Stimulated activated CD4-positive, alpha-beta T cell treated with anti-CD3 and anti-CD28 coated beads, Interleukin-12 subunit alpha, Interleukin-12 subunit beta, amount 100 ng/mL, for 4 hours (primary cell): ENCODE results near the gene MCF2L.

Experiments used
- DNase-seq: peaks from one replicate; pipeline ENCODE4 v3.0.0-alpha.2; 2020

The MCF2L gene

GRCh38 chr13:112982281-112983041 is 13.4 kb downstream of the MCF2L start:
- DNase-seq = no peak

DNA sequence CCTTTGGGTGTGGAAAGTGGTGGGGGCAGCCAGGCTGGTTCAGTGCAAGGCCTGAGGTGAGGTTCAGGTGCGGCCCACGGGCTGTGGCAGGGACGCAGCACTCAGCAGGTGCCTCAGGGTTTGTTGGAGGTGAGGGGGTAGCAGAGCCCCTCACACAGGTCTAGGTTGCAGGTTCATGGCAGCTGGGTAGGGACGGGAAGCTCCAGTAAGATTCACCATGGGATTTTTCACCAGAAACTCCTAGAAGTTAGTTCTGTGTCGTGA is 14.0 kb downstream of the MCF2L start:
- DNase-seq = no peak

DNA sequence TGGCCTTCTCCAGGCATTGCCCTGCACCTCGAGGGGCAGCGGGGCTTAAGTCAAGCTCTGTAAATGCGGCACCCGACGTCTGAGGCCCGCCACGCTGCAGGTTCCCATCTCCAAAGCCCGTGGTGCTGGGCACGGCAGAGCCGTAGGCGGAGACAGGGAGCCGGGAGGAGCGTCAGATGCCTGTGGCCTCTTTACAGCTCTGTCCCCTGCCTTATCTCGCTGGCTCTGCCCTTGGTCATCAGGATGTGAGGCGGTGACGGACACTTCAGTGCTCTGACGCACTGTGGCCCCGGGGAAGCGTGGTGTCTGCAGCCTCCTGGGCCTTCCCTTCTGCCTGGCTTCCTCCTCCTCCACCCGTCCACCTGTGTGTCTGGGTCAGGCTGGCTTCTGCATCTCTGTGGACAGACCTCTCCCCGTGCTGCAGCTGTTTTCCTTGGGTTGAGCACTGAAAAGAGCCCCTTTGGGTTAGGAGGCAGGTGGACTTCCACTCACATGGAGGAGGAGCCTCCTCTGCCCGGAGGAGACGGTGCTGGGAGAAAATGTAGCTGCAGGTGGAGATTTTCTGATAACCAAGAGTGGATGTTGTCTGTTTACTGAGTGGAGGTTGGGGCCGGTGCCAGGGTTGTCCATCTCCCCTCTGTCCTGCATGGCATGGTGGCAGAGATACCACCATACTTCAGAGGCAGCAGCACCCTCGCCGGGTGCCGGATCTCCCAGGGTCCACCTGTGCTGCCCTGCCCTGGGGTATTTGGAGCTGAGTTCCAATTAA is 14.6 kb downstream of the MCF2L start:
- DNase-seq = no peak

DNA sequence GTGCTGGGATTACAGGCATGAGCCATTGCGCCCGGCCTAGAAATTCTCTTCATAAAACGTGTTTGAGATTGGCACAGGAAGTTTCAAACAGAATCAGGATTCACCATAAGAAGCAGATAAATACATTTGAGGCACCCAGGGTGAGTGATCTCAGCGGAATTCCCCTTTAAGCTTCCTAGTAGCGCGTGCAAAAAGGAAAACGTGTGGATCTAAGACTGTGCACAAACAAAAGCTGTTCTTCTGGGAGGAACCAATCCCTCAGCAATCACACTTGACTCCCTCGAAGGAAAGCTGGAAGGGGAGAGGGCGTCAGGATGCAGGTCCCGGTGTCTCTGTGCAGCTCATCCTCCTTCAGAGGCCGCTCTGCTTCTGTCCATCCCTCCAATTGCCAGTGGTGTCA is 15.5 kb downstream of the MCF2L start:
- DNase-seq = no peak

DNA sequence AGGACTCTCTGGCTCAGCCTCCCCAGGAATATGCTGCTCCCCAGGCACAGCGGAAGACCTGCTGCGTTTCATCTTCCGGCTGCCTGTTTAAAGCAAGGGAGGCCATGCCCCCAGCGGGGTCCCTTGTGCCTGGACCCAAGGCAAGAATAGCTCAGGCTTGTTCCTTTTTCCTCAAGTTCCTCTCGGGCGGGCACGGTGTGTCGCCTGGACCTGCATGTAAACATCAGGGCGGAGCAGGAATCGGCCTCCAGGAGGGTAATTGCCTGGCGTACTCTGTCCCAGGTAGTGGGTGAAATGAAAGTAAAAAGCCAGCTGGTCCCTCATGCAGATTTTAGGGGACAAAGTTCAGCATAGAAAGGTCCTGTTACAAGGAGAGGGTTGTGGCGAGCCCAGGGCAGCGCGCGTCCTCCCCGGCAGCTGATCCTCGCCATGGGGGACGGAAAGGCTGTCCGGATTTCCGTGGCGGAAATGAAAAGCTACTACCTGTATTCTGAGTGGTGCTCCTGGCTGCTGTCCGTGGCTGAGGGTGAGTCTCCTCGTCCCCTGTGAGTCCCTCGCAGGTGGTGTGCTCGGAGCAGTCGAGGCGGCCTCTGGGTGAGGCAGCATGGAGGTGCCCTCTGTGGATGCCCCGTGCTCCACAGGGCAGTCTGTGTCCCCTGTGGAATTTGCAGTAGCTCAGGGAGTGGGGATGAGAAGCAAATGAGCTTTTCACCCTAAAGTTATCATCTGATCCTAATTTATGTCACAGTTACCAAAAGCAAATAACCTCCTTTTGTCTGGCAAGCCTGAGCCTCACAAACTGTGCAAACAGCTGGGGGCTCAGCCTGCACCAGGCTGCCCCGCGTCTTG is 16.2 kb downstream of the MCF2L start:
- DNase-seq = no peak

DNA sequence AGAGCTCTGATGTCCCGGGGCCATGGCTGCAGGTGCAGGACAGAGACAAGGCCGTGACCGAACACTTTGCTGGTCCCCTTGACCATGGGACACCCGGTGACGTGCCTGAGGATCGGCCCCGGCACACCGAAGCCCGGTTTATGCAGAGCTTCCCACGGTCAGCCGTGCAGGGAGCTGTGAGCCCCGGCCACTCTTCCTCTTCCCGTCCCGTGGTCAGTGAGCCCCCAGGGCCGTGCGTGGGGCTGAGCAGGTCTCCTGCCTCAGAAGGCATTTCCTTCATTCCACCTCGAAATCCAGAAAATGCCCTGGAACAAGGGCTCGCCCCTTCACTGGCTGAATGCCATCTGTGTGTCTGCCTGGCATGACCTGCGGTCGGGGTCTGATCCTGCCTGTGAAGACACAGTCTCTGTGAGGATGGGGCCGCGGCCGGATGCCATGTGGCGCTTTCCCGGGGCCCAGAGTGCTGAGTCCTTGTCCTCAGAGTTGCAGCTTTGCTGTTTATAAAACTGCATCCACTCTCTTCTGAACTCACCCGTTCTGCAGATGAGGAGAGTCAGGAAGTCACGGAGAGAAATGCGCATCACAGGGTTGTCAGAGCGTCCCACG is 16.9 kb downstream of the MCF2L start:
- no peak for DNase-seq

- no peak for DNase-seq
Observed at GRCh38 chr13:112986470-112986869, 17.5 kb downstream of the MCF2L start.

DNA sequence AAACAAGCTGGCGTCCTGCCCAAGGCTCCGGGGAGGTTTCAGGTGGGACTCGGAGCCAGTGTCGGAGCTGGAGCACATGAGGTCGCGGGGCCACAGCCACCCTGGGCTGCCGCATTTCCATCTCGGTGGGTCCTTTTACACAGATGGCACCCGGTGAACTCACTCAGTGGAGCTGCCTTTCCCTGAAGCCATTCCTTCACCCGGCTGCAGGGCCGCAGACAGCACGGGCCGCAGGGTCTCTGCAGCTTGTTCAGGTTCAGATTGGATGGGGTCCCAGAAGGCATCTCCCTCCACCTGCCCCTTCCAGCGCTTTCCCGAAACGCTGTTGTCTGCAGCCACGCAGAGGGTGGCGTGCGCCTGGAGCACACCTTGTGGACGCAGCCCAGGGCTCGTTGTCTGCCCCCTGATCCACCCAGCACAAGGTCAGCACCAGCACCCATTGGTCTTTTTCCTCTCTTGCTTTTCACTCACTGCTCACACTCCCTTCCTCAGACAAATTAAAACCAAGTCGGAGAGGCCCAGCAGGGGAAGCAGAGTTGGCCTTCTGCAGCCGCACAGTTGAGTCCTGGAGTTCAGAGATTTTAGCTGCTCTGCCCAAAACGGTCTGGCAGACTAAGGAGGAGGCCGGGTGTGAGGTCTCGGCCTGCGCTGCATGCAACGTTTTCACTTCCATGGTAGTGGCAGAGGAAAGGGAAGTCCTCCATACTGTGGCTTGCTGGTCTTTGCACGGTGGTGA is 18.1 kb downstream of the MCF2L start:
- DNase-seq = no peak

DNA sequence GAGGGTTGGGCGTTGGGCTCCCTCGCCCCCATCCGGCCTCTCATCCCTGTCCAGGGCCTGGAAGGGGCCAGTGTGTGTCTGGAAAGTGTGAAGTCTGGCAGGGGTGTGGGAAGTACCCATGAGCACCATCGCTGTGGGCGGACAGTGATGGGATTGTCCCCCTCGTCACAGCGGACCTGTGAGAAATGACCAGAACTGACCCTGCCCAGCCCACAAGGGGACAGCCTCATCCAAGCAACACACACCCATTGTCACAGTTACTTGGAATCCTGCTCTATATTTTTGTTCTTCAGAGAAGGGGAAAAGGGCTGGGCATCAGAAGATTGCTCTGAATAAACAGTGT is 18.6 kb downstream of the MCF2L start:
- no peak for DNase-seq

DNA sequence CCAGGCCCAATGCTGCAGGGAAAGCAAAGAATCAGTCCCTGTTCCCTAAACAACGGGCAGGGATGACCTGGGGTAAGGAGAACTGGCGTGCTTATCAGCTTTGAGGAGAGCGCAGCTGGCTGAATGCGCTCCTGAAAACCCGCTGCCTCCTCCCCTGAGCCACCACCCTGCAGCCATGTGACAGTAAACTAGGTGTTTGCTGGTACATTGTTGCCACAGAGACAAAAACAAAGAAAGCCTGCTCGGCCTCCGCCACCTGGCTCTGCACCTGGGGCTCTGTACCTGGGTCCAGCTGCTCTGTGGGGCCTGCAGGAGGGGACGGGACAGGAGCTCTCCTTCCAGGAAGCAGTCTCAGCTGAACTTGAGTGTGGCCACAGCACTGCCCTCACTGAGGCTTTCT is 21.8 kb downstream of the MCF2L start:
- no peak for DNase-seq

GRCh38 chr13:112991609-112992008 is 22.6 kb downstream of the MCF2L start:
- DNase-seq = no peak

GRCh38 chr13:112992931-112993680 is 24.1 kb downstream of the MCF2L start:
- no peak for DNase-seq

DNA sequence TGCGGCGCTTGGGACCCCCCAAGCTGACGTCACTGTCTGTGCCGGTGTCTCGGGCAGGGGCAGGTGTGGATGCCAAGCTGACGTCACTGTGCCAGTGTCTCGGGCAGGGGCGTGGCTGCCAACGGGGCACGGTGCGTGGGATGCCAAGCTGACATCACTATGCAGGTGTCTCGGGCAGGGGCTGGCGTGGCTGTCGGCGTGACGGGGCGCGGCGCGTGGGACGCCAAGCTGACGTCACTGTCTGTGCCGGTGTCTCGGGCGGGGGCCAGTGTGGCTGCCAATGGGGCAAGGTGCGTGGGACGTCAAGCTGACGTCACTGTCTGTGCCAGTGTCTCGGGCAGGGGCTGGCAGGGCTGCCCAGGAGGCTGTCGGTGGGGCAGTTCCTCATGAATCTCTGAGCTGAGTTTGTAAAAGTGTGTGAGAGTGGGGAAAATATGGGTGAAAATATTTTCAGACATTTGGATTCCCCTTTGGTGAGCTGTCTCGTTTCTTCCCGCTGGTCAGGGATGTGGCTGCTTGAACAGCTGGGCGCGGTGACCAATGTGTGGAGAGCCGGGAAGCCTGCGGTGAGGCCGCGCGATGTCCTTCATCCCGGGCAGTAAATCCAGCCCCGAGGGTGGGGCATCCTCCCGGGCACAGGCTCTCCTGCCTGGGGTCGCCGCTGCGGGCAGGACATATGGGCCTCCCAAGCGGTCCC is 25.2 kb downstream of the MCF2L start:
- DNase-seq = no peak

- no peak for DNase-seq
Observed at GRCh38 chr13:112994781-112995355, 25.9 kb downstream of the MCF2L start.

- DNase-seq = no peak
Observed at GRCh38 chr13:112995395-112996191, 26.6 kb downstream of the MCF2L start.

DNA sequence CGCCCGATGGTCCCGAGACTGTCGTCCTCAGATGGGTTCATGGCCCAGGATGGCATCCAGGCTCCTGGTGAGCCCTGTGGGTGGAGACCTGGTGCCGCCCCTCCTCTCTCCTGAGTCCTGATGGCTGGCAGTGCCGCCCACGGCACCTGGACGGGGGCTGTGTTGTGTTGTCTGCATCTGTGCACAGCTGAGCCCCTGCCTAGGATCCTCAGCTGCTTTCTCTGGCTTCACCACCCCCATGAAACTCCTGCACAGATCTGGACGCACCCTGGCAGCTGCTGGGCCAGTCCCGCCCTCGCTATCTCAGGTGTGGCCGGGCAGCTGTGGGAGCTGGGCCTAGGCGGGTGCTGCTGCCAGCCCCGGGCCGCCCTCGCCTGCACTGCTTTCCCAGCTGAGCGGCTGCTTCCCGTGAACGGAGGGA is 27.7 kb downstream of the MCF2L start:
- DNase-seq = no peak

GRCh38 chr13:112997188-112998130 is 28.4 kb downstream of the MCF2L start:
- no peak for DNase-seq

GRCh38 chr13:112998521-112999280 is 29.7 kb downstream of the MCF2L start:
- no peak for DNase-seq
